Peyer's patch (tissue), 4 donors: ENCODE data around the gene DSCAML1.

Experiments used
- CTCF ChIP-seq, 6 experiments: fragments of 450-650 bp in 4 of 6; fragments of 200-600 bp in 2 of 6; sonication (generic) in 1 of 6; IDR thresholded peaks; one replicate each; pipeline ENCODE4 v1.5.1; 2017 to 2019; ENCODE audit warnings: antibody characterized with exemption in 6 of 6, mild to moderate bottlenecking in 3 of 6, moderate library complexity in 1 of 6
- POLR2A ChIP-seq, 2 donors: fragments of 450-650 bp; IDR thresholded peaks; one replicate each; pipeline ENCODE4 v1.5.1; 2017; ENCODE audit warnings: antibody characterized with exemption in 2 of 2, mild to moderate bottlenecking in 2 of 2, moderate library complexity in 2 of 2

- TF ChIP-seq CTCF (IDR thresholded peaks at IDR 0.05) (no peak), POLR2A (IDR thresholded peaks at IDR 0.05) (no peak)
Observed at GRCh38 chr11:117754030-117754429, 43.0 kb downstream of the DSCAML1 start.
